Activated CD8-positive, alpha-beta memory T cell treated with anti-CD3 and anti-CD28 coated beads for 36 hours (primary cell): Measurements from ENCODE around the gene IPO9. TPM values are rescaled to one million over a fixed set of nuclear protein-coding genes. Genes with fewer than 3 reads are reported as not detected.

Source experiments
- CTCF ChIA-PET: fragments of 350-600 bp; sonication (Branson Sonifier 250); formaldehyde crosslinking; loops from one replicate; lab custom pipeline; 2021; ENCODE audit warnings: antibody characterized with exemption; lab: Charles Lee
- POLR2A ChIA-PET: fragments of 350-600 bp; sonication (Branson Sonifier 250); formaldehyde crosslinking; loops from one replicate; lab custom pipeline; 2021; ENCODE audit warnings: antibody characterized with exemption; lab: Charles Lee
- total RNA-seq, 2 experiments: library from RNA; stranded (reverse); gene quantifications; one replicate each; pipeline ENCODE4 v1.2.3, GENCODE V29; 2021

The IPO9 gene
- total RNA-seq, 2 experiments from 2014 or later, result 68.3 to 74.7 TPM

DNA sequence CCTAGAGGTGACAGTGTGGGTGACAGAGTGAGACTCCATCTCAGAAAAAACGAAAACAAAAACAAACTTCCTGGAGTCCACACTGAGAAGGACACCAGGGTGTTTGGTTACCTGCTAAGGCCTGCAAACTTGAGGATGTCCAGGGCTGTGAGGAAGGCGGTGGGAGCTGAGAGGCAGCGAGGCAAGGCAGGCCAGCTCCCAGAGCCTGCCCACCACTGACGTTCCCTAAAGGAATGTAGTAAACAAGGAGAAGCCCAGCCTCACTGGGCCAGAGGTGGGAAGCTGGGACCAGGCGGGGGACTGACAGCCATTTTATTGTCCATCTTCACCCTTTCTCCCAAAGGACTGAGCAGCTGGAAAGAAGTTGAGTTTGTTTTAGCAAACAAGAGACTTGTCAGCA lies 83.9 kb downstream of the IPO9 start:
- CTCF ChIA-PET, result no interaction called here
- POLR2A ChIA-PET, result no interaction called here

DNA sequence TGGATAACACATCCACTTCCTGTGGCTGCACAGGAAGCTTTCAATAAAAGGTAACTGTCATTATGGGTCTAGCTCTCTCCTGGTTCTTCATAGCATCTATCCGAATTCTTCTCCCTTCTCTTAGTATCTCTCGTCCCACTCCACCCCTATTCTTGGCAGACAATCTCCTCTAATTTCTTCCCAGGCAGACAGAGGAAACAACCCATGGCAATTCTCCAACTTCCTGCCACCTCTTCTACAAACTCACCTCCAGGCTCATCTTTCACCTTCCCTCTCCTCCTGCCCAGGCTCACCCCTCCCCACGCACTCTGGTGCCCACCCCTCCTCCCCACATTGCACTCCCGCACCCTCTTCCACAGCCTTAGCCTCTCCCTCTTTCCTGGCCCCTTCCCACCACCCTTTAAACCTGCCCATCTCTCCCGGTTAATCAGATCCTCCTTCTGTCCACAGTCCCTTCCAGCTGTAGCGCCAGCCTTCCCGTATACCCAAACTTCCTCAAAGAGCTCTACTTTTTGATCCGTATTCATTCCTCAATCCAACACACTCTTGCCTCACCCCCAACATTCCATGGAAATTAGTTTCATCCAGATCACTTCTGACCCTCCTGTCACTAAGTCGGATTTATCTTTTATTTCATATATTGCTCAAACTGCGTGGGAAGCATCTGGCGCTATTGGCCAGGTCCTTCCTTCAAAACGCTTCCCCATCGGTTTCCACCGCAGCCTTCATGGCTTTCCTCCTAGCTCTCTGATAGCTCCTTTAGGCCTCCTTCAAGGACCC lies 85.7 kb downstream of the IPO9 start:
- CTCF ChIA-PET, result interaction anchor here (1.0 to 1.6 kb wide), 2 partner anchors 85 to 122 kb away, joined by 3 to 4 read pairs; no protein-coding TSS in a partner anchor

DNA sequence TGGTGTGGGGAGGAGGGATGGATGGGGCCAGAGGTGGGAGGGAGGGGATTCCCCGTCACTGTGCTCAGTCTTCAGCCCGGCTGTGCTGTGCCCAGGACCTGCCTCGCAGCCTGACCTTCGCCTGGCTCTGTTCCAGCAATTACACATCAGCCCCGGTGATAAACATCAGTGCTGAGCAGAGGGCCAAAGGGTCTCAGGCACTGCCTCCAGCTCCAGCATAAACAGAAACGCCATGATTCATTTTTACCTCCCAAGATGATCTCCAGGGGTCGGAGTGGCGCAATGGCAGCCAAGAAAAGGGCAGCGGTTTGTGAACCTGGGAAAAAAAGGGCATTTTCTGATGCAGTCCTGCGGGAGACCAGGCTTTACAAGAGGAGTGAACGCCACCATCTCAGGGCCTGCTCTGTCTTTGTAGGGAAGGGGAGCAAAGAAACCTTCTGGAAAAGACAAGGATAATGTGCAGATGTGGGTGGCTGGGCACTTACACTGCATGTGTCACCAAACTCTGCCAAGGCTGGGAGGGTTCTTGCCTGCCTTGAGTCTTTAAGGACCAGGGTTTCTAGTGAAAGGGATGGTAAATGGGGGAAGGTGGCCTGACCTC lies 87.8 kb downstream of the IPO9 start:
- ChIA-PET CTCF (no interaction called here), POLR2A (no interaction called here)

More for the DNA sequence above, 85.7 kb downstream of the IPO9 start:
- POLR2A ChIA-PET, result no interaction called here

DNA sequence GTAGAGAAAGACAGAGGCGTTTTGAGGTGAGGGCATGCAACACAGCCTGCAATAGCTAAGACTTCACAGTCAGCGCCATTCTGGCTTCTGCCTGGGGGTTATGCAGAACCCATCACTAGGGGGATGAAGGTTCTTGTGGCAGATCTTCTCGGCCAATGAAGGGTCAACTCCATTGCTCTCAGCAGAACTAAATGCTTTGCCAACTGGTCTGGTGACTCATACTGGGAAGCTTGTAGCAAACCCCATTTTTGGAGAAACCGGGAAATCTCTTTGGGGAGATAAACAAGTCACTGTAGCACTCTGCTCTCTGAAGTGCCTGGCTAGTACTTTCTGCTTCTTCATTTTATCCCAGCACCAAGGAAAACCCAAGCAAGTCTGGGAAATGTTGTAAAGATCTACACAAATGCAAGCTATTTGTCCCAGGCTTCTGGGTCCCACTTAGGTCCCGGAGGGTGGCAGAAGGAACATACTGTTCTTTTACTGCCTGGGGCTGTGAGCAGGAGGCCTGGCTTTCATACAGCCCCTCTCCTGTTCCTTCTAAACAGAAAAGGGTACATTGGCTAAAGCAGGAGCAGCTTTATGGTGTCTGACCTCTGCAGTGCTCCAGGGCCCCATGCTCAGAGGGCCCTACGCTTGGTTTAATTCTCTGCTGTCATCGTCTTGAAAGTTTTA lies 88.5 kb downstream of the IPO9 start:
- CTCF ChIA-PET, result interaction anchor here (0.6 kb wide), 1 partner anchor 19 kb away, joined by 3 read pairs; no protein-coding TSS in a partner anchor
- POLR2A ChIA-PET, result interaction anchor here (0.6 kb wide), 1 partner anchor 35 kb away, joined by 8 read pairs; no protein-coding TSS in a partner anchor

DNA sequence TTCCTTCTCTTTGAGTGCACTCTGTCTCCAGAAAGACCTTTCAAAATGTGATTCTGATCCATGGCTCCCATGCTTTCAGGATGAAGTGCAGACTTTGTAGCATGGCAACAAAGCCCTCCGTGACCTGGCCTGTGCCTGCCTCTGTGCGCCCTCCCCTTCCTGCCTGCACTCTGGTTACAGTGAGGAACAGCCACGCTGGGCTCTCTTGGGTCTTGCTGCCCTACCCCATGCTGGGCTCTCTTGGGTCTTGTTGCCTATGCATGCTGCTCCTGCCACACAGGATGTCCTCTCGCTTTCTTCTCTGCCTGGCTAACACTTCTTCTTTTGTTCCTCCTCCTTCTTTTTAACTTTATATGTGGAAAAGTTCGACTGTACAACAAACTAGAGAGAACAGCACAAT lies 89.4 kb downstream of the IPO9 start:
- ChIA-PET CTCF (interaction anchor here (0.6 kb wide), 1 partner anchor 89 kb away, joined by 3 read pairs; the partner anchor contains the start of gene IPO9), POLR2A (no interaction called here)

DNA sequence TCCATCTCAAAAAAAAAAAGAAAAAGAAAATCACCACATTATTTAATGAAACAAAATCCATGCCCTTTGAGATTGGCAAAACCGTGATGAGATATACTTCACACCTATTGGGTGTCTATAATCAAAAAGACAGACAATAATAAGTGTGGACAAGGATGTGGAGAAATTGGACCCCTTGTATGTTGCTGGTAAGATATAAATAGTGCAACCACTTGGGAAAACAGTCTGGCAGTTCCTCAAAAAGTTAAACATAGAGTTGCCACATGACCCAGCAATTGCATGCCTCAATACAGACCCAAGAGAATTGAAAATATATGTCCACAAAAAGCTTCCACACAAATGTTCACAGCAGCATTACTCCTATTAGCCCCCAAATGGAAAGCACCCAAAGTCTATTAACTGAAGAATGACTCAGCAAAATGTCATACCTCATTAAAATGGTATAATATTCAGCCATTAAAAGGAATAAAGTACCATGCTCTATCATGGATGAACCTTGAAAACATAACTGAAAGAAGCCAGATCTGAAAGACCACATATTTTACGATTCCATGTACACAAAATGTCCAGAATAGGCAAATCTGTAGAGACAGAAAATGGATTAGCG lies 93.1 kb downstream of the IPO9 start:
- CTCF ChIA-PET, result no interaction called here
- POLR2A ChIA-PET, result no interaction called here

DNA sequence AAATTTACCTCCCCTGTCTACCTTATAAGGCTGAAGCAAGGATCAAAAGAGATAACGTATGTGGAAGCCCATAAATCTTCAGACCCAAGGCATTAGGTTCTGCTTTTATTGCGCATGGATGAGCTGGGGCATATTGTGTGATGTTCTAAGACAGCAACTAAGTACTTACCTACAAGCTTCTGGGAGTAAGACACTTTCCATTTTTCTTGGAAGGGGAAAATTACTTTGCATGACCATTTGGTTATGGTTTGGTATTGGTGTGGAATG lies 96.3 kb downstream of the IPO9 start:
- CTCF ChIA-PET, result interaction anchor here (1.7 kb wide), 1 partner anchor 29 kb away, joined by 5 read pairs; no protein-coding TSS in a partner anchor
- POLR2A ChIA-PET, result no interaction called here

DNA sequence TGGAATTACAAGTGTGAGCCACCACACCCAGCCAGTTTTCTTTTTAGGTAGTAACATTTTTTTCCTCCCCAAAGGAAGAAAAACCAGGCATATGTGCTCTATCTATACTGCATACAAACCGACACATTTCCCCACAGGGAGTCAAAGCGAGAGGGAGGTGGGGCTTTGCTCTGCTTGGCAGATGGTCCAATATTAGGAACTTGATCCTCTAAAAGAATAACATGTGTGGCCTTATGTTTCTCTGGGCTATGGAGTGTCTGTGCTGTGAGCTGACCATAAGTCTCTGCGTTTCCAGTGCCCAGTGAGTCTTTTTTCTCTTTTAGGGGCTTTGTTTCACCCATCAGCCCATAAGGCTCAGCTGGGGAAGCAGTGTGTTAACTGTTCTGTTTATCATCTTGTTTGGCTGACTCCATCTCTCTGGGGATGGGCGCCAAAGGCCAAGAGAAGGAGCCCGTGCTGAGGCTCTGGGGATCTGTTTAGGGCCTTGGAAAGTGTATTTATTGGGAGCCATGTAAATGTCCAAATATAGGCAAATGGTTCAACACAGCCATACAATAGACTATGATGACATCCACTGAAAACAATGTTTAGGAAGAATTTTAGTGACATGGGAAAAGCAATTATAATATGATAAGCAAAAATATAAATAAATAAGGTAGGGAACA lies 97.2 kb downstream of the IPO9 start:
- CTCF ChIA-PET, result interaction anchor here (1.0 to 1.7 kb wide), 2 partner anchors 30 to 33 kb away, joined by 3 to 5 read pairs; no protein-coding TSS in a partner anchor
- POLR2A ChIA-PET, result no interaction called here

DNA sequence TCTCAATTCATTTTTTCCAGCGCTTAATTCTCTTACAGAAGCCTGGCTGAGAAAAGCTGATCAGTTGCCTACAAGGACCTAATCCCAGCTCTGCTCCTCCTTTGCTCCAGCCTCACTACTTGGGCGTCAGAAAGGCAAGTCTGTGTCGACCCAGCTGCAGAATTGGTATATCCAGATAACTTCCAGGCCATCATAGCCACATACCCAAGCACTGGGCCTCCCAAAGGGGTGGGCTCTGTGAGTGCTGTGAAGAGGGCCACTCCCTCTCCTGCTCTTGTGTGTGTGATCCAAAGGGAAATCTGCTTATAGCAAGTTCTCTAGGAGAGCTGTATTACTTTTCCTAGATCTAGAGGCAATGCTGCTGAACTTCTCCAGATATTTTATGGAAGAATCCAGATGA lies 99.3 kb downstream of the IPO9 start:
- ChIA-PET CTCF (no interaction called here), POLR2A (interaction anchor here (0.6 kb wide), 1 partner anchor 26 kb away, joined by 11 read pairs; no protein-coding TSS in a partner anchor)

DNA sequence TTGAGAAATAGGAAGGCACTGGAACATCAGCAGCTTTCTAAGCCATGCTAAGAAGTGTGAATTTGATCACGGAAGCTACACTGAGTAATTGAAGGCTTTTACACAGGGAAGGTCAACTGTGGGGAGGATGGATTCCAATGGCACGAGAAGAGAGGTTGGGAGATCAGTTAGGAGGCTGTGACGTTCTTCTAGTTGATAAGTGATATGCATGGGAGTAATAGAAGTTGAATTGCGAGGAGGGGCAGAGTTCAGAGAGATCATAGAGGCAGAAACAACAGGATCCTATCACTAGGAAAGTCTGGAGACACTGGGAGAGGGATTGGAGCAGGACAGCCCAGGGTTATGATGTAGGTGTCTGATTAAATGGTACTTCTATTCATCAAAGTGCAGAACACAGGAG lies 101.2 kb downstream of the IPO9 start:
- POLR2A ChIA-PET, result no interaction called here

DNA sequence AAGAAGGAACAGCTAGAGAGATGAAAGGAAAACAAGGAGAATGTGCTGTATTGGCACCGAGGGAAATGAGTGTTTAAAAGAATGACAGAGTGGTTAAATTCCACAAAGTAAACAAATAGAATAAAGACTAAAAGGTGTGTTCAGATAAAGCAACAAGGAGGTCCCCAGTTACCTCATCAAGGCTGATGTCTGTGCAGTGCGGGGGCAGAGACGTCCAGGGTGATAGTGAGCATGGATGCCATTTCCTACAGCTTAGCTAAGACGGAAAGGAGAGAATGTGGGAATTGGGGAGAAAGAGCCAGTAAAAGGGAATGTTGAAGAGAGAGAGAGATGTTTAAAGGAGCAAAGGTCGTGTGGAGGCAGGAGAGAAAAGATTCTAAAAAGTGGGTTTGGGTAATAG lies 101.8 kb downstream of the IPO9 start:
- ChIA-PET CTCF (no interaction called here), POLR2A (no interaction called here)

More for the DNA sequence above, 101.2 kb downstream of the IPO9 start:
- CTCF ChIA-PET, result no interaction called here

Other genes starting within 250 kb of the IPO9 start
- under 1 TPM; 0.36 to 0.48 TPM for gene SHISA4, start 59.7 kb downstream of the IPO9 start, total RNA-seq
- gene LMOD1, start 117.4 kb downstream of the IPO9 start, total RNA-seq, result not detected
- 100 to 1,000 TPM; 119 to 122 TPM for gene TIMM17A, start 126.3 kb downstream of the IPO9 start, total RNA-seq
- gene RNPEP, start 153.5 kb downstream of the IPO9 start, total RNA-seq, result 10 to 100 TPM; 37.0 to 39.4 TPM
- gene ELF3, start 181.4 kb downstream of the IPO9 start, total RNA-seq, result under 1 TPM; 0.10 to 0.19 TPM